ENCODE data around the gene GUCA2B. TPM values are rescaled to one million over a fixed set of nuclear protein-coding genes. Genes with fewer than 3 reads are reported as not detected.

GUCA2B gene
- total RNA-seq, 1 experiment from 2014 or later: not detected

DNA sequence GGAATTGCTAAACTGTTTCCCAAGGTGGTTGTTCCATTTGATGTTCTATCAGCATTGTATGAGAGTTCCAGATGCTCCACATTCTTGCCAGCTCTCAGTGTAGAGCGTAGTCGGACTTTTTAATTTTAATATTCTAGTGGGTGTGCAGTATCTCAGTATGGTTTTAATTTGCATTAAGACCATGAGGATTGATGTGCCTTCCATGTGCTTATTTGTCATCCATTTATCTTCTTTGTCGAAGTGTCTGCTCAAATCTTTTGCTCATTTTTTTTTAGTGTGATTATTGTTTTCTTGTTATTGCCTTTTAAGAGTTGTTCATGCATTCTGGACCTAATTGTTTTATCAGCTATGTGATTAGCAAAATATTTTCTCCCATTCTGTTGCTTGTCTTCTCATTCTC is 13.8 kb upstream of the GUCA2B start:
- H2BK5ac ChIP-seq (ENCODE audit: insufficient read length, low read length): no peak overlapping the region
- H3K79me2 ChIP-seq (ENCODE audit: insufficient read depth, low read length): no peaks in the 10 kb centered on the region
- H3K56ac ChIP-seq (ENCODE audit: insufficient read length, low read depth, low read length): no peak overlapping the region
- H3K4me1 Mint-ChIP-seq: no peaks in the 10 kb centered on the region
- H3K23me2 ChIP-seq (ENCODE audit: insufficient read length, low read depth, low read length, poor library complexity, severe bottlenecking): no peaks in the 10 kb centered on the region
- TF ChIP-seq, protein P1, sequence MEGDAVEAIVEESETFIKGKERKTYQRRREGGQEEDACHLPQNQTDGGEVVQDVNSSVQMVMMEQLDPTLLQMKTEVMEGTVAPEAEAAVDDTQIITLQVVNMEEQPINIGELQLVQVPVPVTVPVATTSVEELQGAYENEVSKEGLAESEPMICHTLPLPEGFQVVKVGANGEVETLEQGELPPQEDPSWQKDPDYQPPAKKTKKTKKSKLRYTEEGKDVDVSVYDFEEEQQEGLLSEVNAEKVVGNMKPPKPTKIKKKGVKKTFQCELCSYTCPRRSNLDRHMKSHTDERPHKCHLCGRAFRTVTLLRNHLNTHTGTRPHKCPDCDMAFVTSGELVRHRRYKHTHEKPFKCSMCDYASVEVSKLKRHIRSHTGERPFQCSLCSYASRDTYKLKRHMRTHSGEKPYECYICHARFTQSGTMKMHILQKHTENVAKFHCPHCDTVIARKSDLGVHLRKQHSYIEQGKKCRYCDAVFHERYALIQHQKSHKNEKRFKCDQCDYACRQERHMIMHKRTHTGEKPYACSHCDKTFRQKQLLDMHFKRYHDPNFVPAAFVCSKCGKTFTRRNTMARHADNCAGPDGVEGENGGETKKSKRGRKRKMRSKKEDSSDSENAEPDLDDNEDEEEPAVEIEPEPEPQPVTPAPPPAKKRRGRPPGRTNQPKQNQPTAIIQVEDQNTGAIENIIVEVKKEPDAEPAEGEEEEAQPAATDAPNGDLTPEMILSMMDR (conservative IDR thresholded peaks at IDR 0.05): no peak
- no peak overlapping the region for H3K4ac ChIP-seq (ENCODE audit: low read depth, low read length)
- no peak overlapping the region for H4K8ac ChIP-seq (replicated peaks; ENCODE audit: insufficient read length, low read depth, low read length)
- H3K18ac ChIP-seq (ENCODE audit: insufficient read length, low read depth, low read length): no peak overlapping the region
- H3K14ac ChIP-seq (ENCODE audit: insufficient read depth, low read length): no peak overlapping the region
- H4K91ac ChIP-seq (ENCODE audit: insufficient read length, low read depth, low read length): no peak overlapping the region
- H2AK5ac ChIP-seq (ENCODE audit: insufficient read length, low read length): no peak overlapping the region
- H4K20me1 ChIP-seq (ENCODE audit: control insufficient read depth, insufficient read depth, insufficient read length): no peaks in the 10 kb centered on the region
- no peak overlapping the region for H3K23ac ChIP-seq (ENCODE audit: insufficient read length, low read depth, low read length)
- no CpG with 5 or more reads among the region's 3 CpGs for WGBS (ENCODE audit: extremely low coverage, insufficient read length, low lambda C conversion rate)
- H3T11ph ChIP-seq (ENCODE audit: low read length): no peak overlapping the region
- H4K5ac ChIP-seq (ENCODE audit: insufficient read length, low read depth, low read length): no peak overlapping the region
- no peaks in the 10 kb centered on the region for H3K27me3 ChIP-seq (ENCODE audit: insufficient read depth, low read length)
- no peak overlapping the region for H2BK120ac ChIP-seq (ENCODE audit: low read depth, low read length, poor library complexity, severe bottlenecking)
- no peak overlapping the region for H3K4me3 Mint-ChIP-seq
- no peak overlapping the region for H3K9ac ChIP-seq (ENCODE audit: extremely low read depth, insufficient read length, low read length)
- no peaks in the 10 kb centered on the region for H3K36me3 Mint-ChIP-seq (ENCODE audit: insufficient read depth in 1 of 3, low read depth in 3 of 3)
- no peak overlapping the region for H2BK20ac ChIP-seq (ENCODE audit: low read depth, low read length, poor library complexity, severe bottlenecking)
- no peak overlapping the region for H2BK12ac ChIP-seq (ENCODE audit: insufficient read length, low read depth, low read length)
- no peaks in the 10 kb centered on the region for H3K79me1 ChIP-seq (ENCODE audit: insufficient read depth, low read depth, low read length, poor library complexity, severe bottlenecking)
- no peaks in the 10 kb centered on the region for H3K9me3 Mint-ChIP-seq
- no peaks in the 10 kb centered on the region for H3K9me3 ChIP-seq (ENCODE audit: control insufficient read depth, low read depth, low read length)
- no peaks in the 10 kb centered on the region; the same call in none of the 2 replicates for H3K27me3 Mint-ChIP-seq (ENCODE audit: low read depth)
- no peak overlapping the region for H3K27ac ChIP-seq (ENCODE audit: insufficient read length, low read depth, low read length)
- DNase-seq: no peak
- no peak overlapping the region for H3K27ac Mint-ChIP-seq
- no peak overlapping the region for H2BK15ac ChIP-seq (ENCODE audit: low read depth, low read length)
- no peak overlapping the region for H3K4me2 ChIP-seq (ENCODE audit: insufficient read depth, insufficient read length, low read length)
- H3K4me1 ChIP-seq (ENCODE audit: insufficient read depth, low read length): no peaks in the 10 kb centered on the region
- no peak overlapping the region for H2AFZ ChIP-seq (ENCODE audit: low read length)
